Caki2 (cell line): ENCODE results near the gene HOXB6. TPM values are rescaled to one million over a fixed set of nuclear protein-coding genes. Genes with fewer than 3 reads are reported as not detected.

ENCODE experiments used
- DNase-seq: peaks from one replicate; pipeline ENCODE4 v3.0.0-alpha.2; 2015; ENCODE audit warnings: low read depth
- in situ Hi-C: cut with HindIII; loops from 2 replicates; pipeline ENCODE4 v1.10.0; 2016; ENCODE audit warnings: low sequenced_read_pairs, low pct_unique_long_range_greater_than_20kb, mixed read lengths
- total RNA-seq: library from RNA; depleted of rRNA; stranded (reverse); fragments of >200 nt; shearing (Covaris generic); gene quantifications from 2 replicates; pipeline ENCODE4 v1.2.3, GENCODE V29; 2014; ENCODE audit warnings: low replicate concordance

Gene HOXB6
- total RNA-seq, 1 experiment from 2014 or later = 5.4 TPM

- in situ Hi-C loops = no loop called here
- no peak for DNase-seq
Measured at GRCh38 chr17:48564188-48565021, 40.4 kb downstream of the HOXB6 start.

- in situ Hi-C loops = no loop called here
- no peak for DNase-seq
Measured at GRCh38 chr17:48563867-48564187, 41.0 kb downstream of the HOXB6 start.

- in situ Hi-C loops = no loop called here
- no peak for DNase-seq
Measured at GRCh38 chr17:48563385-48563838, 41.4 kb downstream of the HOXB6 start.

GRCh38 chr17:48562934-48563333 is 41.9 kb downstream of the HOXB6 start:
- in situ Hi-C loops = no loop called here
- no peak for DNase-seq

GRCh38 chr17:48561884-48562810 is 42.6 kb downstream of the HOXB6 start:
- no peak for DNase-seq

GRCh38 chr17:48559840-48560817 is 44.7 kb downstream of the HOXB6 start:
- in situ Hi-C loops = no loop called here

More at GRCh38 chr17:48561884-48562810, 42.6 kb downstream of the HOXB6 start:
- in situ Hi-C loops = no loop called here

DNA sequence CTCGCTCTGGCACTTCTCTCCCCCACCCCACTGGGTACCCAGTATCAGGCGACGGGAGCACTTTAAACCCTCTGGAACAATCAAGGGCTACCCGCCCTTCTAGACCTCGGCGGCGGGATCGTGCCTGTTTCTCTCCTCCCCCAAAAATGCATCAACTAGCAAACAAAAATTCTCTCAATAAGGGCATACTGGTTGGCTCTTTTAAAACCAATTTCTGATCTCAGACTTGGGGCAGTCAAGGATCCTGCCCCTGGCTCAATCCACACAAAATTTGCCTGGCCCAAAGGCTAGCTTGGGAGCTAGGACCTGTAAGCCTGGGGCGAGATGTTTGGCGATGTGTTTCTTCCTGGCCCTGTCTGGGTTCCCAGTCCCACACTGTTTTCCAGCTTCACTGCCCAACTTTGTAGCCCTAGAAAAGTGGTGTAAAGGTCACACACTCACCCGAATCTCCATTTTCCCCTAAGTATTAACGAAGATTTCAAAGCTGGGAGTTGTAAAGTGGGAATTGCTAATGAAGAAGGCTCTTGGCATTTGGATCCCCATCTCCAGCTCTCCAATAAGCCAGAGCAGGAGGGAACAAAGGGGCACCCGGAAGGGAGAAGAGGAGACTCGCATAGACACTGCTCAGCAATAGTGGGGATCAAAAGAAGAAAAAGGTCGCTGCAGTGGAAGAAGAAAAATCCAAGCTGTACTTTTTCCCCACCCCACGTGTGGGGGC is 45.5 kb downstream of the HOXB6 start:
- in situ Hi-C loops = no loop called here
- DNase-seq = no peak

More at GRCh38 chr17:48559840-48560817, 44.7 kb downstream of the HOXB6 start:
- DNase-seq = no peak

- in situ Hi-C loops = no loop called here
- DNase-seq = no peak
Measured at GRCh38 chr17:48558831-48559121, 46.0 kb downstream of the HOXB6 start.

DNA sequence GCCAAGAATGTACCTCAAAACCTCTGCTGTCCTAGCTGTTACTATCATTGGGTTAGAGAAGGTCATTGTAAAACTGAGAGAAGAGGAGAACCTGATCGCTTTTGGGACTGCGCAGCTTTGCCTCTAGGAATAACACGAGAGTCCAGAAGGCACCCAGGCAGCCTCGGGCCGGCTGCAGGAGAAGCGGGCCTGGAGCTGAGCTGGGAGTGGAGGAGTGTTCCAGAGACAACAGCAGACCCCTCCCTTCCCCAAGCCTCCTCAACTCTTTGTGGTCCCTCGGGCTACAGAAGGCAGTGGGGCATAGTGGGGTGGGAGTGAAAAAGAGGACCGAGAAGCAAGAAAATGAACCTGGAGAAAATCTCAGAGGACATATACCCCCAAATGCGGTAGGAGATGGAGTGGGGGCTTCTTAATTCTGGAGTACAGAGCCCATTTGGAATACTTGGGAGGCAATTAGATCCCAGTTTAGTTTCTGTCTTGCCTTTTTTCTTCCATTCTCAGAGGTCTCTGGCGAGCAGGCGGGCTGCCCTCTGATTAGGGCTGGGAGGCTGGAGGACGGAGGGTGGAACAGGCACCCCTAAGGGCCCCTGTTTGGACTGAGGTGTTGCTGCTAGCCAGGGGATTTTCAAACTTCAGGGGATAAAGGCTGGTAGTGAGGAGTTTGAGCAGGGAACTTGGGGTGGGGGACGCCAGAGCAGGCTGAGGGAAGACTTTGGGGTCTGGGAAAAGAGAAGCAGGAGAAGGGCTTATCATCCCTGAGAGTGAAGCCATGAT is 46.5 kb downstream of the HOXB6 start:
- in situ Hi-C loops = no loop called here
- DNase-seq = no peak

GRCh38 chr17:48556576-48557401 is 48.0 kb downstream of the HOXB6 start:
- in situ Hi-C loops = no loop called here
- no peak for DNase-seq

DNA sequence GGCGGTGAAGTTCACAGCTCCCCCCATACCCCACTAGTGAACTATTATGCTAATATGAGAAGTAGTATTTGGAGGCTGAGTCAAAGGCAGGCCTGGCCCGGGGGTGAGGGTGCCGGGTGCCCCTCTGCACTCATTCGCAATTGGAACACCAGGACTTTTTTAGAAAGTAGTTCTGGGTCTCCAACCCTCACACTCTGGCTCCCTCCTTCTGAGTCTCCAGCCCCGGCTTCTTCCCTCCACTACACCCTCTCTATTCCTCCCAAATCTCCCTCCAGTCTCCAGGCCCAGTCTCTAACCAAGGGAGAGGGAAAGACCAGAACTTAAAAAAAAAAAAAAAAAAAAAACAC is 48.6 kb downstream of the HOXB6 start:
- in situ Hi-C loops = no loop called here
- DNase-seq = no peak

GRCh38 chr17:48555258-48556228 is 49.2 kb downstream of the HOXB6 start:
- peak; percentile 78 for DNase-seq
- in situ Hi-C loops = no loop called here

DNA sequence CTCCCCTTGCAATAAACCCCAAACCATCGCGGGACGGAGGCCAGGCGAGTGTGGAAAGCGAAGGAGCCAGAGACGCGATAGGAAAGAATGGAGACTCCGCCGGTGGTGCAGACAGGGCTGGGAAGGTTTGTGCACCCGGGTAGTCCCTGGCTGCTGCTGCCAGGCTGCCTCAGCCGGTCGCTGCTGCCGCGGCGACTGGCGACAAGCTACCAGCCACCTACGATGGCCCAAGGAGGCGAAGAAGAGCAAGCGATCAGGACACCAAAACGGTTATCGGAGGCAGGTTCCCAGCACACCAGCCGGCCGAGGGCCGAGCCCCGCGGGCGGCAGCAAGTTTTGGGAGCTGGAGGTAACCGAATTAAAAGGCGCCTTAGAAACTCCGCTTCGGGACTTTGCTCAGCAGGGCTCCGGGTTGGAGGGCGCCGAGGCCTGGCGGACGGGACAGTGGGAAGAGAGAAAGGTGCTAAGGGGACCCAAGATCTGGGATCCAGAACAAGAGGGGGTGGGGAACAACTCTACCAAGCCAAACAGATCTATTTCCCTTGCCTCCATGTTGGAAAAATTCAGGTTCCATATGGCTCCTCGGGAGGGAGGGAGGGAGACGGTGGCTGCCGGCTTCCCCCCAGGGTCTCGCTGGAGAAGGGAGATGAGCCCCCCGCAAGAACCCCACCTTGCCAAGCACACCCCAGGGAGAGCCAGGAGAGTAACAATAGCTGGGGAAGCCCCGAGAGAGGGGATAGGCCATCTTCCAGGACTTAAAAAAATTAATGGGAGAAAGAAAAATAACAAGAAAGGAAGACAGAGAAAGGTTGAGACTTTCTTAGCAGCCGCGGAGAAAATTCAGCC is 50.2 kb downstream of the HOXB6 start:
- no peak for DNase-seq
- in situ Hi-C loops = no loop called here

- no peak for DNase-seq
- in situ Hi-C loops = no loop called here
Measured at GRCh38 chr17:48553826-48554225, 51.0 kb downstream of the HOXB6 start.

GRCh38 chr17:48553190-48553547 is 51.6 kb downstream of the HOXB6 start:
- in situ Hi-C loops = no loop called here
- no peak for DNase-seq
